ENCODE data around the gene DOK3. TPM values are rescaled to one million over a fixed set of nuclear protein-coding genes. Genes with fewer than 3 reads are reported as not detected.

Gene DOK3
- total RNA-seq, 4 donors from 2014 or later: 6.1 to 16.6 (median 6.6) TPM

DNA sequence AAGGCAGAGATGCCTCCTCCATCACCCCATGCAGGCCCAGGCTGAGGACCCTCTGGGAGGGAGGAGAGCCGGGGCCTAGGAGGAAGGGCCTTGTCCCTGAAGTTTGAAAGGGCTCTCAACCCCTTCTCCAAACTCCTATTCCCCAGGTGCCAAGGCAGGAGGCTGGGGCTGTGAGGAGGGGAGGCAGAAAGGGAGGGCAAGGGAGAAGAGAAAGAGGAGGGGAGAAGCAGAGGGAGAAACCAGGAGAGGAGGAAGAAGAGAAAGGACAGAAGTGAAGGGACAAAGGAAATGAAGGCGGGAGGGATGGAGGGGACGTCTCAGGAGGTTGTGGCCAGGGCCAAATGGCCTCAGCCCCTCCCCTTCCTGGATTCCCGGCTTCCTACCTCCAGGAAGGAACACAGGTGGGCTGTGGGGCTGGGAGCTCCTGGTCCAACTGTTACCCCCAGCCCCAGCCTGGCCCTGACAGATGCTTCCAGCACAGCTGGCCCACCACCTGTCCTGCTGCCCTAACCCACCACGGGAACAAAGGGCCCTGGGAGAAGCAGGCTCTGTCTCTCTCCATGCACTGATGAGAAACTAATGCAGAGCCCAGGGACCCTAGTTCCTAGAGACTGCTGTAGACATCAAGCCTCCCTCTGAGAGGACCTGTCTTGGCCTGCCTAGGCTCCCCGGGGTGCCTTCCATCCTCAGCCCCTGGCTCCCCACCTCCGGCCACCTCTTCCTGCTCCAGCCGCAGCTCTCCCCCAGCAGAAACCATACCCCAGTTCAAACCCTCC, 39.7 kb downstream of the DOK3 start:
- WGBS, 2 donors (ENCODE audit: low coverage in 1 of 2): 55 to 56% methylated on average over 5 to 6 of the region's 8 CpGs
- no peaks in the 10 kb centered on the region for H3K9me3 ChIP-seq
- no peak overlapping the region for H3K4me3 ChIP-seq
- no peaks in the 10 kb centered on the region for H3K27me3 ChIP-seq
- TF ChIP-seq, protein P1, sequence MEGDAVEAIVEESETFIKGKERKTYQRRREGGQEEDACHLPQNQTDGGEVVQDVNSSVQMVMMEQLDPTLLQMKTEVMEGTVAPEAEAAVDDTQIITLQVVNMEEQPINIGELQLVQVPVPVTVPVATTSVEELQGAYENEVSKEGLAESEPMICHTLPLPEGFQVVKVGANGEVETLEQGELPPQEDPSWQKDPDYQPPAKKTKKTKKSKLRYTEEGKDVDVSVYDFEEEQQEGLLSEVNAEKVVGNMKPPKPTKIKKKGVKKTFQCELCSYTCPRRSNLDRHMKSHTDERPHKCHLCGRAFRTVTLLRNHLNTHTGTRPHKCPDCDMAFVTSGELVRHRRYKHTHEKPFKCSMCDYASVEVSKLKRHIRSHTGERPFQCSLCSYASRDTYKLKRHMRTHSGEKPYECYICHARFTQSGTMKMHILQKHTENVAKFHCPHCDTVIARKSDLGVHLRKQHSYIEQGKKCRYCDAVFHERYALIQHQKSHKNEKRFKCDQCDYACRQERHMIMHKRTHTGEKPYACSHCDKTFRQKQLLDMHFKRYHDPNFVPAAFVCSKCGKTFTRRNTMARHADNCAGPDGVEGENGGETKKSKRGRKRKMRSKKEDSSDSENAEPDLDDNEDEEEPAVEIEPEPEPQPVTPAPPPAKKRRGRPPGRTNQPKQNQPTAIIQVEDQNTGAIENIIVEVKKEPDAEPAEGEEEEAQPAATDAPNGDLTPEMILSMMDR (IDR thresholded peaks at IDR 0.05): no peak
- TF ChIP-seq POLR2A (IDR thresholded peaks at IDR 0.05) (no peak), EP300 (IDR thresholded peaks at IDR 0.05) (no peak), POLR2AphosphoS5 (IDR thresholded peaks at IDR 0.05) (no peak)
- H3K4me1 ChIP-seq: peaks cover 0 to 65% (median 35%) of the 10 kb centered on the region in 3 donors
- no peak for ATAC-seq
- H3K27ac ChIP-seq: peak overlapping the region in 3 of 4 donors; percentile 91 to 99 (median 95)
- H3K36me3 ChIP-seq: peaks cover 0 to 43% of the 10 kb centered on the region in 2 donors

DNA sequence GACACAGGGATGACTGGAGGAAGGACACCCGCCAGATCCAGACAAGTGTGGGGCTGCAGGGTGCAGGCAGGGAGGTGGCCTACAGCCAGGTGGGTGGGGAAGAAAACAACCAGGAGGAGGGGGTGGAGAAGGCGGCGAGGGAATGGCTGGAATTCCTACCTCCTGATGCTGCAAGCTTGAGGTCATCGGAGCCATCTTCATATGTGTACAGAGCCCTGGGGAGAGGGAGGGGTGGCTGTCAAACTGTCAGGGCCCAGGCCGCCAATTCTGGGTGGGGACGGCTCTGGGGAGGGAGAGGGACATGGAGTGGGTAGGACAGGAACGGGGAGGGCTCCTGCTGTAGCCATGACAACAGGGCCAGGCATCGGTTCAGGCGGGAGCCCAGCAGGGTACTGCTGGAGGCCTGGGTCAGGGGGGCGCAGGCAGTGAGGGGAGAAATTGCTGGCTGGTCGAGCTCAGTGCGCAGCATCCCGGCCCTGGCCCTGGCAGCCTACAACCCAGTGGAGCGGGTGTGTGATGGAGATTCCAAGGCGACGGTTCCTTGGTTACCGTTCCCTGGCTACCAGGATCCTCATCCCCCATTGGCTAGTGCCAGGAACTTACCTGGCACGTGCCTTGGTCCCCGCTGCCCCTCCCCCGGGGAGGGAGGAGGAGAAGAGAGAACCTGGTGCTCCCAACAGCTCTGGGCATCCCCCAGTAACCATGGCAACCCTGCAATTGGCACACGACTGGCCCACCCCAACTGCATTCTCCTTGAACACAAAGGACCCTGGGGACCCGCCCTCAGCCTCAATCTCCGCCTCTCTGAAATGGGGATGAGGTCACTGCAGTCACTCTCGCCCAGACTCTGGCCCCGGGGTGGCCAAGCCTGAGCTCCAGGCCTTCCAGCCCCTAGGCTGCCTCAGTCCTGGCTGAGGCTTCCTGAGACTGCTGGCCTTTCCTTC, 40.7 kb downstream of the DOK3 start:
- Histone ChIP-seq H3K36me3 (peaks cover 0 to 51% of the 10 kb centered on the region in 2 donors), H3K4me3 (no peak overlapping the region), H3K27ac (peak overlapping the region in 3 of 4 donors; percentile 91 to 99 (median 95)), H3K27me3 (no peaks in the 10 kb centered on the region), H3K9me3 (no peaks in the 10 kb centered on the region), H3K4me1 (peaks cover 0 to 56% (median 31%) of the 10 kb centered on the region in 3 donors)
- TF ChIP-seq, protein P1 (IDR thresholded peaks at IDR 0.05): no peak
- peak; percentile 12 for TF ChIP-seq POLR2AphosphoS5 (IDR thresholded peaks at IDR 0.05)
- 29 to 57% methylated on average over 3 to 8 of the region's 25 CpGs for WGBS, 2 donors (ENCODE audit: low coverage in 1 of 2)
- ATAC-seq: peak; percentile 67

DNA sequence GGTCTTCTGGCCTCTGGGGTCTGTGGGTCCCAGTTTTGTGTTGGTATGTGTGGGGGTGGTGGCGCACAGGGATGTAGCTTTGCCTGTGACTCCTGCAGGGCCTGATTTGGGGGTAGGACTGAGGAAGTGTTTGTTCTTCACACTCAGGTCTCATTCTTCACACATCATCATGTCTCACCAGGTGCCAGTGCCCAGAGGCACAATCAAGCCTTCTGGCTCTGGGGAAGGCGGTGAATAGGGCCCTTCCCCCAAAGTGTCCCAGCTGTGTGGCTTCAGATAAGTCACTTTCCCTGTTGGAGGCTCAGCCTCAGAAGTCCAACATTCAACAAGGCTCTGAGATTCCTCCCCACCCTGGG, 41.3 kb downstream of the DOK3 start:
- peak overlapping the region in 3 of 4 donors; percentile 52 to 99 (median 91) for H3K27ac ChIP-seq

DNA sequence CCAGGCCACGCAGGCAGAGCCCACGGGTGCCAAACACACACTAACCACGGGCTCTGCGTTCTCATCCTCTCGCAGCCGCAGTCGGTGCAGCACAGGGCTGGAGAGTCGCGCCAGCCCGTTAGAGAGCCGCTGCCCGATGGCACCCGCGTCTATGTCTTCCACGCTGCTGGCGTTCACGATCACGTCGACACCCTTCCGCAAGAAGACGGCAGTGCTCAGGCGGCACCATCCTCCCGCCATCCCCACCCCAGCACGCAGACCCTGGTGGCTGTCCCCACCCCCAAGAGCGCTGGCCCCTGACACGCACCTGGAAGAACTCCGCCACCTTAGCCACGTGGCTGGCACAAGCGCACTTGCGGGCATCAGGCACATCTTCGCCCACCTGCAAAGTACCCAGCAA, 42.2 kb downstream of the DOK3 start:
- H3K27me3 ChIP-seq: no peaks in the 10 kb centered on the region

More for the DNA sequence above, 41.3 kb downstream of the DOK3 start:
- ATAC-seq: no peak
- TF ChIP-seq, protein P1 (IDR thresholded peaks at IDR 0.05): no peak
- TF ChIP-seq POLR2A (IDR thresholded peaks at IDR 0.05) (no peak), POLR2AphosphoS5 (IDR thresholded peaks at IDR 0.05) (no peak), EP300 (IDR thresholded peaks at IDR 0.05) (no peak)
- no CpG with 5 or more reads among the region's 2 CpGs for WGBS, 2 donors (ENCODE audit: low coverage in 1 of 2)
- no peak overlapping the region for H3K4me3 ChIP-seq
- H3K27me3 ChIP-seq: no peaks in the 10 kb centered on the region
- peaks cover 0 to 49% (median 31%) of the 10 kb centered on the region in 3 donors for H3K4me1 ChIP-seq
- H3K36me3 ChIP-seq: peaks cover 0 to 56% of the 10 kb centered on the region in 2 donors
- H3K9me3 ChIP-seq: no peaks in the 10 kb centered on the region

More for the DNA sequence above, 42.2 kb downstream of the DOK3 start:
- no peak for TF ChIP-seq POLR2A (IDR thresholded peaks at IDR 0.05)
- no peak for TF ChIP-seq EP300 (IDR thresholded peaks at IDR 0.05)
- TF ChIP-seq POLR2AphosphoS5 (IDR thresholded peaks at IDR 0.05): no peak
- TF ChIP-seq, protein P1 (IDR thresholded peaks at IDR 0.05): no peak
- 100% methylated on average over 2 of the region's 31 CpGs; no CpG with 5 or more reads in 1 of the 2 donors for WGBS, 2 donors (ENCODE audit: low coverage in 1 of 2)
- Histone ChIP-seq H3K4me3 (no peak overlapping the region), H3K27ac (peak overlapping the region in 1 of 4 donors; percentile 91), H3K36me3 (peaks cover 0 to 56% of the 10 kb centered on the region in 2 donors), H3K9me3 (no peaks in the 10 kb centered on the region), H3K4me1 (peaks cover 0 to 45% (median 30%) of the 10 kb centered on the region in 3 donors)
- no peak for ATAC-seq
